GM10266 (cell line): ENCODE measurements around the gene WIPI1.

Experiments used
- DNase-seq: peaks from one replicate; pipeline ENCODE4 v3.0.0; 2012; ENCODE audit errors: extremely low spot score
- CTCF ChIP-seq: IDR thresholded peaks from 2 replicates; pipeline ENCODE4 v1.5.1; 2012; ENCODE audit warnings: mild to moderate bottlenecking, low read depth; ENCODE audit not compliant: control insufficient read depth, insufficient read depth; ENCODE audit errors: missing control alignments

The WIPI1 gene

GRCh38 chr17:68455901-68456338, 1.4 kb downstream of the WIPI1 start:
- no peak for TF ChIP-seq CTCF
- DNase-seq, result no peak

- no peak for TF ChIP-seq CTCF
- DNase-seq, result no peak
Measured at GRCh38 chr17:68453991-68454665, 3.2 kb downstream of the WIPI1 start.

GRCh38 chr17:68452724-68453290, 4.5 kb downstream of the WIPI1 start:
- DNase-seq, result no peak
- no peak for TF ChIP-seq CTCF

- TF ChIP-seq CTCF, result no peak
- DNase-seq, result no peak
Measured at GRCh38 chr17:68451670-68452354, 5.5 kb downstream of the WIPI1 start.

GRCh38 chr17:68450801-68451200, 6.5 kb downstream of the WIPI1 start:
- no peak for DNase-seq
- no peak for TF ChIP-seq CTCF

GRCh38 chr17:68450391-68450790, 6.9 kb downstream of the WIPI1 start:
- no peak for TF ChIP-seq CTCF
- no peak for DNase-seq

- DNase-seq, result no peak
- TF ChIP-seq CTCF, result no peak
Measured at GRCh38 chr17:68449021-68449739, 8.1 kb downstream of the WIPI1 start.
